MCF 10A (cell line): ENCODE data around the gene CHMP6. TPM values are rescaled to one million over a fixed set of nuclear protein-coding genes. Genes with fewer than 3 reads are reported as not detected.

ENCODE experiments used
- BruUV-seq: library from RNA; stranded (reverse); fragments of 400-500 nt; replicated peaks from 2 replicates; lab custom pipeline; 2021; lab: Mats Ljungman, UMichigan
- CTCF ChIA-PET: fragments of 300-600 bp; sonication (Branson Sonifier 250); formaldehyde crosslinking; extraction: SDS; loops from one replicate; lab custom pipeline; 2021; ENCODE audit warnings: antibody characterized with exemption, inconsistent platforms; lab: Yijun Ruan, JAX
- POLR2A ChIA-PET: fragments of 300-600, 350-650 bp; sonication (Branson Sonifier 250); formaldehyde crosslinking; extraction: SDS; loops from one replicate; lab custom pipeline; 2020; ENCODE audit warnings: antibody characterized with exemption, inconsistent platforms; lab: Yijun Ruan, JAX
- DNase-seq: peaks from one replicate; pipeline ENCODE4 v3.0.0-alpha.2; 2018; ENCODE audit not compliant: unreplicated experiment
- H3K27ac Mint-ChIP-seq: one replicate; pipeline ENCODE4 v1.8.0; 2022; ENCODE audit warnings: mild to moderate bottlenecking, low read depth, mixed read lengths; ENCODE audit not compliant: unreplicated experiment
- H3K27me3 Mint-ChIP-seq: one replicate; pipeline ENCODE4 v1.8.0; 2022; ENCODE audit warnings: mixed read lengths; ENCODE audit not compliant: insufficient read depth, unreplicated experiment
- H3K36me3 Mint-ChIP-seq: one replicate; pipeline ENCODE4 v1.8.0; 2022; ENCODE audit warnings: mild to moderate bottlenecking, moderate library complexity, mixed read lengths; ENCODE audit not compliant: insufficient read depth, unreplicated experiment
- H3K4me1 Mint-ChIP-seq: one replicate; pipeline ENCODE4 v1.8.0; 2022; ENCODE audit warnings: mixed read lengths; ENCODE audit not compliant: insufficient read depth, unreplicated experiment
- H3K4me3 Mint-ChIP-seq: one replicate; pipeline ENCODE4 v1.8.0; 2022; ENCODE audit warnings: mild to moderate bottlenecking, moderate library complexity, mixed read lengths; ENCODE audit not compliant: unreplicated experiment
- H3K9me3 Mint-ChIP-seq: one replicate; pipeline ENCODE4 v1.8.0; 2022; ENCODE audit warnings: mixed read lengths; ENCODE audit not compliant: unreplicated experiment
- CTCF ChIP-seq: fragments of 200-600 bp; IDR thresholded peaks from one replicate; pipeline ENCODE4 v1.8.0; 2022; ENCODE audit warnings: antibody characterized with exemption, mild to moderate bottlenecking; ENCODE audit not compliant: unreplicated experiment
- intact Hi-C: fragments of 100-400 bp; cut with micrococcal nuclease; formaldehyde crosslinking; loops from 2 replicates; pipeline ENCODE4 v1.14.1; 2022
- total RNA-seq: library from RNA; stranded (reverse); gene quantifications from 2 replicates; pipeline ENCODE4 v1.2.3, GENCODE V29; 2022

CHMP6 gene
- total RNA-seq, 1 experiment from 2014 or later = 19.5 TPM

- no peak for DNase-seq
- H3K9me3 Mint-ChIP-seq = no peaks in the 10 kb centered on the region
- H3K27me3 Mint-ChIP-seq = no peaks in the 10 kb centered on the region
- TF ChIP-seq CTCF = no peak
- H3K36me3 Mint-ChIP-seq = peaks cover 13% of the 10 kb centered on the region
- intact Hi-C loops = no loop called here
- no TSS peak for BruUV-seq
- H3K27ac Mint-ChIP-seq = peak overlapping the region; percentile 37
- H3K4me3 Mint-ChIP-seq = no peak overlapping the region
- CTCF ChIA-PET = interaction anchor here (0.5 to 1.8 kb wide), 2 partner anchors 51 to 255 kb away, joined by 3 to 10 read pairs; no protein-coding TSS in a partner anchor
- POLR2A ChIA-PET = interaction anchor here (3.4 to 4.7 kb wide), 3 partner anchors 10 to 49 kb away, joined by 19 to 34 read pairs (median 23); partner anchors contain the start of gene BAIAP2
- peaks cover 52% of the 10 kb centered on the region for H3K4me1 Mint-ChIP-seq
Observed at GRCh38 chr17:81046132-81046769, 54.6 kb downstream of the CHMP6 start.

GRCh38 chr17:81046770-81047359 lies 55.2 kb downstream of the CHMP6 start:
- H3K36me3 Mint-ChIP-seq = peaks cover 13% of the 10 kb centered on the region
- H3K4me3 Mint-ChIP-seq = no peak overlapping the region
- no peak for DNase-seq
- H3K27ac Mint-ChIP-seq = no peak overlapping the region
- no TSS peak for BruUV-seq
- H3K9me3 Mint-ChIP-seq = no peaks in the 10 kb centered on the region
- no peak for TF ChIP-seq CTCF
- H3K4me1 Mint-ChIP-seq = peaks cover 53% of the 10 kb centered on the region
- POLR2A ChIA-PET = interaction anchor here (0.6 to 4.0 kb wide), 2 partner anchors 11 to 159 kb away, joined by 3 to 23 read pairs; partner anchors contain the start of gene BAIAP2
- H3K27me3 Mint-ChIP-seq = no peaks in the 10 kb centered on the region
- intact Hi-C loops = no loop called here
- CTCF ChIA-PET = interaction anchor here (0.6 kb wide), 1 partner anchor 319 kb away, joined by 3 read pairs; no protein-coding TSS in a partner anchor

- H3K4me1 Mint-ChIP-seq = peaks cover 40% of the 10 kb centered on the region
- H3K27ac Mint-ChIP-seq = peak overlapping the region; percentile 98
- ChIA-PET CTCF (interaction anchor here (0.6 to 1.2 kb wide), 5 partner anchors 11 to 49 kb away, joined by 3 to 4 read pairs (median 3); no protein-coding TSS in a partner anchor), POLR2A (interaction anchor here (0.8 to 3.5 kb wide), 3 partner anchors 10 to 52 kb away, joined by 3 to 60 read pairs (median 17); partner anchors contain the start of gene BAIAP2)
- H3K4me3 Mint-ChIP-seq = no peak overlapping the region
- DNase-seq = no peak
- H3K9me3 Mint-ChIP-seq = no peaks in the 10 kb centered on the region
- no peak for TF ChIP-seq CTCF
- intact Hi-C loops = no loop called here
- H3K27me3 Mint-ChIP-seq = no peaks in the 10 kb centered on the region
- no TSS peak for BruUV-seq
- peaks cover 13% of the 10 kb centered on the region for H3K36me3 Mint-ChIP-seq
Observed at GRCh38 chr17:81048827-81049371, 57.3 kb downstream of the CHMP6 start.
